ENCODE data around the gene HDAC9.

HDAC9 gene

GRCh38 chr7:18900803-18901202, 405.3 kb downstream of the HDAC9 start:
- DNase-seq (ENCODE audit: low read depth): peak; percentile 67
- no peak for TF ChIP-seq CTCF (conservative IDR thresholded peaks at IDR 0.05; ENCODE audit: control insufficient read depth, insufficient read depth, low read depth, low read length)

GRCh38 chr7:18901351-18901750, 405.8 kb downstream of the HDAC9 start:
- no peak for DNase-seq (ENCODE audit: low read depth)
- no peak for TF ChIP-seq CTCF (conservative IDR thresholded peaks at IDR 0.05; ENCODE audit: control insufficient read depth, insufficient read depth, low read depth, low read length)
- H3K4me3 ChIP-seq (ENCODE audit: control insufficient read depth, low read depth, low read length): no peak overlapping the region

More at GRCh38 chr7:18900803-18901202, 405.3 kb downstream of the HDAC9 start:
- H3K4me3 ChIP-seq (ENCODE audit: control insufficient read depth, low read depth, low read length): no peak overlapping the region

GRCh38 chr7:18901982-18902421, 406.5 kb downstream of the HDAC9 start:
- DNase-seq (ENCODE audit: low read depth): no peak
- no peak for TF ChIP-seq CTCF (conservative IDR thresholded peaks at IDR 0.05; ENCODE audit: control insufficient read depth, insufficient read depth, low read depth, low read length)
- H3K4me3 ChIP-seq (ENCODE audit: control insufficient read depth, low read depth, low read length): no peak overlapping the region

GRCh38 chr7:18902892-18903291, 407.3 kb downstream of the HDAC9 start:
- TF ChIP-seq CTCF (conservative IDR thresholded peaks at IDR 0.05; ENCODE audit: control insufficient read depth, insufficient read depth, low read depth, low read length): no peak
- H3K4me3 ChIP-seq (ENCODE audit: control insufficient read depth, low read depth, low read length): no peak overlapping the region
- DNase-seq (ENCODE audit: low read depth): no peak

- DNase-seq (ENCODE audit: low read depth): peak; percentile 75
- H3K4me3 ChIP-seq (ENCODE audit: control insufficient read depth, low read depth, low read length): no peak overlapping the region
- no peak for TF ChIP-seq CTCF (conservative IDR thresholded peaks at IDR 0.05; ENCODE audit: control insufficient read depth, insufficient read depth, low read depth, low read length)
Measured at GRCh38 chr7:18903695-18904094, 408.1 kb downstream of the HDAC9 start.

- no peak for DNase-seq (ENCODE audit: low read depth)
- no peak for TF ChIP-seq CTCF (conservative IDR thresholded peaks at IDR 0.05; ENCODE audit: control insufficient read depth, insufficient read depth, low read depth, low read length)
- H3K4me3 ChIP-seq (ENCODE audit: control insufficient read depth, low read depth, low read length): no peak overlapping the region
Measured at GRCh38 chr7:18905316-18905943, 409.9 kb downstream of the HDAC9 start.

- no peak for DNase-seq (ENCODE audit: low read depth)
- no peak overlapping the region for H3K4me3 ChIP-seq (ENCODE audit: control insufficient read depth, low read depth, low read length)
- TF ChIP-seq CTCF (conservative IDR thresholded peaks at IDR 0.05; ENCODE audit: control insufficient read depth, insufficient read depth, low read depth, low read length): peak; percentile 25
Measured at GRCh38 chr7:18906901-18907300, 411.4 kb downstream of the HDAC9 start.

Measured in fibroblast of mammary gland (primary cell).